Activated CD4-positive, alpha-beta T cell treated with anti-CD3 and anti-CD28 coated beads, Interleukin-2, amount 50 U/mL, for 16 hours (primary cell): ENCODE data around the gene IRF2.
A peak's percentile ranks its signal among the peaks of the same experiment; 100 is the strongest.

Experiments
- DNase-seq: peaks from one replicate; pipeline ENCODE4 v3.0.0-alpha.2; 2020

The IRF2 gene

DNA sequence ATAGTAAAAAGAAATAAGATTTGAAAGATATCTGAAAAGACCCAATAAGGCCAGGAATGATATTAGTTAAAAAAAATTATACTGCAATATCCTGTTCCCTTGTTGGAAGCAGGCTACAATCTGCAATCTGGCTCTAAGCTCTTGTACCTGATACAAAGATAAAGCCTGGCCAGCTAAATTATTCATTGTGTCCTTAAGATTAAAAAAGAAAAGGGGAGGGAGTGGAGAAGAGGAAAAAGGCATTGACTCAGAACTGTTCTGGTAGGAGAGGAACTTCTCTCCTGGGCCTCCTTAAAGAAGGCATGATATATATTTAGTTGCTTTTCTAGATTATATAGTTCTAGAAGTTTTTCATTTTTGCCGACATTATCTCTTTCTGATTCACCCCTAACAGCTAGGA, 46.7 kb downstream of the IRF2 start:
- no peak for DNase-seq

- DNase-seq, result no peak
Measured at GRCh38 chr4:184427093-184427492, 47.3 kb downstream of the IRF2 start.

GRCh38 chr4:184424993-184425758, 49.2 kb downstream of the IRF2 start:
- no peak for DNase-seq

GRCh38 chr4:184424279-184424678, 50.1 kb downstream of the IRF2 start:
- no peak for DNase-seq

GRCh38 chr4:184423003-184423686, 51.2 kb downstream of the IRF2 start:
- no peak for DNase-seq

DNA sequence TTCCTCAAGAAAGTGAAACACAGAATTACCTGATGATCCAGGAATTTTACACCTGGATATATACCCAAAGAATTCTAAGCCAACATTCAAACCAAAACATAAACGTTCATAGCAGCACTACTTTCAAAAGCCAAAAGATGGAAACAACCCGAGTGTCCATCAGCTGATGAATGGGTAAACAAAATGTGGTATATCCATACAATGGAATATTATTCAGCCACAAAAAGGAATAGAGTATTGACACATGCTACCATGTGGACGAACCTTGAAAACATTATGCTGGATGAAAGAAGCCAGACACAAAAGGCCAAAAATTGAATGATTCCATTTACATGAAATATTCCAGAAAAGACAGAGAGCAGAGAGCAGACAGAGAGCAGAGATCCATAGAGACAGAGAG, 52.0 kb downstream of the IRF2 start:
- DNase-seq, result no peak

DNA sequence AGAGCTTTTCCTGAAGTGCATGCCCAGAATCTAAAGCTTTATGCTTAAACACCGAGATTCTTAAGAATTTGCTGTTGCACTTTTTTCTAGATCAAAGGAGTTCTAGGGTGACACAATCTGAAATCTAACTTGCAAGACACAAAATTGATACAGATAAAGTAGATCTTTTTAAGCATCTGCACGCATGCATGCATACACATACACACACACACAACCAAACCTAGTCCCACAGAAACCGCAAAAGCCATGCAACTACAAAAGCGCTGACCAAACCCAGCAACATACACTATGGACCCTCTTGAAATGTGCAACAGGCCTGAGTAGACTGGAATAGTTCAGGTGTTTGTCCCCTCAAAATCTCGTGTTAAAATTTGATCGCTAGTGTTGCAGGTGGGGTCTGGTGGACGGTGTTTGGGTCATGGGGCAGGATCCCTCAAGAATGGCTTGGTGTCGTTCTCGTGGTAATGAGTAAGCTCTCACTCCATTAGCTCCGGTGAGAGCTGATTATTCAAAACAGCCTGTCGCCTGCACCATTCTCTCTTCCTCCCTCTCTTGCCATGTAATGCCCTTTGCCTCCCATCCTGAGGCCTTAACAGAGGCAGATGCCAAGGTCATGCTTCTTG, 52.7 kb downstream of the IRF2 start:
- DNase-seq, result peak; percentile 63

GRCh38 chr4:184420881-184421416, 53.4 kb downstream of the IRF2 start:
- peak; percentile 61 for DNase-seq

GRCh38 chr4:184420402-184420801, 53.9 kb downstream of the IRF2 start:
- peak; percentile 86 for DNase-seq

DNA sequence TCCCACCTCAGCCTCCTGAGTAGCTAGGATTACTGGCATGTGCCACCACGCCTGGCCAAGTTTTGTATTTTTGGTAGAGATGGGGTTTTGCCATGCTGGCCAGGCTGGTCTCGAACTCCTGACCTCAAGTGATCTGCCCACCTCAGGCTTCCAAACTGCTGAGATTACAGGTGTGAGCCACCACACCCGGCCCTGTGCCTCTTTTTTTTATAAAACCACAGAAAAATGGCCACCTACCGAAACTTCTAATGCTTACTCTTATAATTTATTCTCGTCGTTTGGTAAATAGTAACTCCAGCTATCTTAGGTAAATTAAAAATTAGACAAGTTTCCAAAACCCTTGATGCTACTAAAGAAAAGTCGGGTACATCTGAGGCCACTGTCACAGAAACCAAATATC, 54.4 kb downstream of the IRF2 start:
- peak; percentile 32 for DNase-seq

DNA sequence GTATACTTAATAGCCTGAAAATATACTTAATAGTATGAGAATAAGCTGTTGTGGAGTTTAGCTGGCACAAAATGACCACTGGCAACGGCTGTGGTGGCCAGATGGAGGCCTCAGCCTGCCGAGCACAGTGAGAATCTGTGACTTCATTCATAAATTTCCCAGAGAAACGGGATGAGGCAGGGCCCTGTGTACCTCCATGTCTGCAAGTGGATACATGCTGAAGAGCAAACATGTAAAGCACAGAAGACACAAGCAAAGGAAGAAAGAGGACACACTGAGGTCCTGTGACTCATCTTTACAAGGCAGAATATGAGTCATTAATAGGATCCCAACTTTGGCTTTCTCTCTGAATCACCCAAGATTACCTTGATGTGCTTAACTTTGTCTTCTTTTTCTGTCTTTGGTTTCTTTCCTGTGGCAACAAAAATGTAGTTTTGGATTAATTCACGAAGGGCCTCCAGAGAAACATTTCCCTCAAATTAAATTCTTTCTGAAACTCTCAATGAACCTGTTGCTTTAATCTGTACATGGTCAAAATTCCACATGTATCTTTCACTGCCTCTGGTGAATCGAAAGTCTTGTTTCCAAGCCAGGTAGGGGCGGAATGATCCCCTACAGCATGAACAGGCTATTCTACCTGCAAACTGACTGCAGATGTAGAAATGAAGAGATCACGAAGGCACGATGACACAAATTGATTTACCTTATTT, 56.4 kb downstream of the IRF2 start:
- peak; percentile 87 for DNase-seq

GRCh38 chr4:184416913-184417734, 57.2 kb downstream of the IRF2 start:
- DNase-seq, result peak; percentile 80

GRCh38 chr4:184415071-184415470, 59.3 kb downstream of the IRF2 start:
- DNase-seq, result peak; percentile 58

GRCh38 chr4:184413261-184414046, 60.9 kb downstream of the IRF2 start:
- DNase-seq, result no peak

- DNase-seq, result no peak
Measured at GRCh38 chr4:184410748-184411147, 63.6 kb downstream of the IRF2 start.

DNA sequence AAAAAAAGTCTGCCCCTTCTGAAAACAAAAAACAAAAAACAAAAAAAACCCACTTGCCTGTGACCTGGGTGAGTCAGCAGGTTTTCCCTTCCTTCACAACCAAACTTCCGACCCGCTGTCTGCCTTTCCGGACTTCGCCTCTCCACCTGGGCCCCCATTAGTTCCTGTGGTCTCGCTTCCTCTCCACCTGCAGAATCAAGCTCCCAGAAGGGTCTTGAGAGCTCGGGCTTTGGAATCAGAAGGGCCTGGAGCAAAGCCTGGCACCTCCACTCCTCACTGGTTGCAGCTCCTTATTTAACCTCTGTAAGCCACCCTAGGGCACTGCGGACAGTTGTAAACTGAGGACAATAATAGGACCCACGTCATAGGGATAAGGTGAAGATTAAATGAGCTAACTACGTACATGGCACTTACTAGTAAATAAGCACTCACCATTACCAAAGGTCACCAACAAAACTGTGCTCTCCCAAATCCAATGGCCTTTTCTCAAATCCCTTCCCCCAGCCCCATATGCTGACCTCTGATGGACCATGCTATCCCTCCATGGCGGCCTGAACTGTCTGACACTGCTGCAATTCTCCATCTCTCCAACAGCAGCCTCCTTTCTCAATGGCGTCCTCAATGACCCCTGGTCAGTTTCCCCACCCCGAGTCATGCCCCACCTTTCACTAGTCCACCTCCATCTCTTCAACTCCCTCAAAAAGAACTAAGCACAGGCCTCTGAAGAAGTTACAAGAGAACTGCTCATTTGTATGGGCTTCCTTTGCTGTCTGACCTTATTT, 64.2 kb downstream of the IRF2 start:
- peak; percentile 60 for DNase-seq

GRCh38 chr4:184409502-184409901, 64.8 kb downstream of the IRF2 start:
- no peak for DNase-seq

GRCh38 chr4:184408684-184409081, 65.7 kb downstream of the IRF2 start:
- no peak for DNase-seq

GRCh38 chr4:184408021-184408683, 66.2 kb downstream of the IRF2 start:
- peak; percentile 58 for DNase-seq

- DNase-seq, result no peak
Measured at GRCh38 chr4:184406958-184407391, 67.4 kb downstream of the IRF2 start.
